Measurements from ENCODE around the gene SMYD5. TPM values are rescaled to one million over a fixed set of nuclear protein-coding genes. Genes with fewer than 3 reads are reported as not detected.

The SMYD5 gene
- polyA plus RNA-seq, 1 donor = 35.2 TPM

- DNase-seq = no peak
Observed at GRCh38 chr2:73243884-73244570, 30.0 kb downstream of the SMYD5 start.

GRCh38 chr2:73244580-73244979, 30.5 kb downstream of the SMYD5 start:
- no peak for DNase-seq

- DNase-seq = no peak
Observed at GRCh38 chr2:73246850-73247249, 32.8 kb downstream of the SMYD5 start.

- DNase-seq = no peak
Observed at GRCh38 chr2:73249636-73250035, 35.6 kb downstream of the SMYD5 start.

- DNase-seq = no peak
Observed at GRCh38 chr2:73250872-73251846, 37.1 kb downstream of the SMYD5 start.

- DNase-seq = no peak
Observed at GRCh38 chr2:73252238-73253027, 38.4 kb downstream of the SMYD5 start.

- DNase-seq = no peak
Observed at GRCh38 chr2:73253400-73253799, 39.4 kb downstream of the SMYD5 start.

- no peak for DNase-seq
Observed at GRCh38 chr2:73253901-73254300, 39.9 kb downstream of the SMYD5 start.

- DNase-seq = no peak
Observed at GRCh38 chr2:73254343-73255006, 40.4 kb downstream of the SMYD5 start.

GRCh38 chr2:73255007-73255644, 41.1 kb downstream of the SMYD5 start:
- DNase-seq = no peak

GRCh38 chr2:73255907-73256617, 42.0 kb downstream of the SMYD5 start:
- no peak for DNase-seq

GRCh38 chr2:73256618-73256922, 42.5 kb downstream of the SMYD5 start:
- no peak for DNase-seq

GRCh38 chr2:73257021-73257420, 43.0 kb downstream of the SMYD5 start:
- DNase-seq = no peak

GRCh38 chr2:73257425-73258125, 43.5 kb downstream of the SMYD5 start:
- DNase-seq = no peak

- DNase-seq = no peak
Observed at GRCh38 chr2:73258186-73258912, 44.3 kb downstream of the SMYD5 start.

GRCh38 chr2:73258913-73259215, 44.8 kb downstream of the SMYD5 start:
- no peak for DNase-seq

GRCh38 chr2:73259276-73259675, 45.2 kb downstream of the SMYD5 start:
- DNase-seq = no peak

- DNase-seq = no peak
Observed at GRCh38 chr2:73259704-73260337, 45.8 kb downstream of the SMYD5 start.

- no peak for DNase-seq
Observed at GRCh38 chr2:73260338-73260984, 46.4 kb downstream of the SMYD5 start.
